Measurements from ENCODE around the gene BEST4.
"Not testable (repeated sequence)": the region's sequence is repeated elsewhere in the genome, so short reads cannot be mapped to it uniquely, and the experiment has no call there.

The BEST4 gene

DNA sequence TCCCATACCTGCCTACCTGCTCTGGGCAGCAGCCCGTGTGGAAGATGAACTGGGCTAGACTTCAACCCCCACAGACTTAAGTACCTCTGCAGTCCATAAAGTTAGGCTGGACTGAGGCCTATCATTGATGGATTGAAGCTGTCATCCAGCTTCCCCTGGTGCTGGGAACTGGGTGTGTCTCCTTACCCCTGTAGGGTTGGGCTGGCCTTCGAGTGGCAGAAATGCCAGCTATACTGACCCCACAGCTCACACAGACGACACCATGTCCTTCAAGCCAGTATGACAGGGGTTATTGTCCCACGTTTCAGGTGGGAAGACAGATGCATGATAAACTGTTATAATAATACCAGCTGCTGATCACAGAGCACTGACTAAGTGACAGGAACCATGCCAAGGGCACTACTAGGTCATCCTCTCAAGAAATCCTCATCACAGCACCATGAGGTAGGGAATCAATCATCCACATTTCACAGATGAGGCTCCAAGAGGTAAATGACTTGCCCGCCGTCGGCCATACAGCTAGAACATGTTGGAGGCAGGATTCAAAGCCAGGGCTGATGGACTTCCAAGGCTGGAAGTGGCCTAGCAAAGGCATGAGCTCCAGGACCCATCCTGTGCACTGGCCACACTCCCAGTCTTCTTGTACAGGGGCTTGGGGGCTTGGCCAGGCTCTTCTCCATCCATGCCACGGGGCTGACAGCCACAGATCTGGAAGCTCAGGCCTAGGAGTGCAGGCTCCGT, at the start of gene BEST4:
TSS of gene BEST4 (minus strand) at position 51 of the 741 bp plus-strand sequence. CDS start 465 bp downstream, outside the sequence.
- no peak for DNase-seq (ENCODE audit: low spot score)

GRCh38 chr1:44835738-44836675, 48.0 kb upstream of the BEST4 start:
- peak; percentile 88 for DNase-seq (ENCODE audit: low spot score)

DNA sequence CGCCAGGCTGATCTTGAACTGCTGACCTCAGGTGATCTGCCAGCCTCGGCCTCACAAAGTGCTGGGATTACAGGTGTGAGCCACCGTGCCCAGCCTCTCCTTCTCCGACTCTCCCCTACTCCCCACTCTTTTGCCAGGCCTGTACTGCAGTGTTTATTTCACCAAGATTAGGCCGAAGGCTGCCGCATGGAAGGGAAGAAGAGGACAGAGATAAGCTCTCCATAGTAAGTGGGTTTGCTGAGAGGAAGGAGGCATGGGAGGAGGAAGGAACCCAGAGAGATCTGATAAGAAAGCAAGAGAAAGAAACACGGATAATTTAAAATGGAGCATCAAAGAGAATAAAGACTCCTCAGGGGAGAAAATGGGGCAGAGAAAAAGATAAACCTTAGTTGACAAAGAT, 46.4 kb upstream of the BEST4 start:
- peak; percentile 40 for DNase-seq (ENCODE audit: low spot score)

GRCh38 chr1:44832056-44832705, 44.2 kb upstream of the BEST4 start:
- DNase-seq (ENCODE audit: low spot score) = peak; percentile 79

- DNase-seq (ENCODE audit: low spot score) = peak; percentile 72
Measured at GRCh38 chr1:44831516-44831915, 43.5 kb upstream of the BEST4 start.

DNA sequence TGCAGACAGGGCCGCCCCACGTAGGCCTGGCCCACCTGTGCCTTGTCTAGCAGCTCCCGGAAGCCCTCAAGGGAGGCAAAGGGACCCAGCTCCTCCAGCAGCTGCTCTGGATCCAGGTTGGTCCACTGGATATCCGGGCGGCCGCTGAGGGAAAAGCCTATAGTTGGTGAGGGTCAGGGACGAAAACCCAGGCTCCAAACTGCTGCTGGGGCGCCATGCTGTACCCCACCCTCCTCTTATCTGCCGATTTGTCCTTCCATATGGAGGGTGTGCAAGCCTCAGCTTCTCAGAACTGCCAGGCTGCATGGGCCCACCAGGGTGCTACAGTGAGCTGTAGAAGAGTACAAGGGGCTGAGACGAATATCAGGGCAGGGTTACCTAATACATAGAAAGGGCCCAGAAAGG, 42.9 kb upstream of the BEST4 start:
- DNase-seq (ENCODE audit: low spot score) = peak; percentile 85

DNA sequence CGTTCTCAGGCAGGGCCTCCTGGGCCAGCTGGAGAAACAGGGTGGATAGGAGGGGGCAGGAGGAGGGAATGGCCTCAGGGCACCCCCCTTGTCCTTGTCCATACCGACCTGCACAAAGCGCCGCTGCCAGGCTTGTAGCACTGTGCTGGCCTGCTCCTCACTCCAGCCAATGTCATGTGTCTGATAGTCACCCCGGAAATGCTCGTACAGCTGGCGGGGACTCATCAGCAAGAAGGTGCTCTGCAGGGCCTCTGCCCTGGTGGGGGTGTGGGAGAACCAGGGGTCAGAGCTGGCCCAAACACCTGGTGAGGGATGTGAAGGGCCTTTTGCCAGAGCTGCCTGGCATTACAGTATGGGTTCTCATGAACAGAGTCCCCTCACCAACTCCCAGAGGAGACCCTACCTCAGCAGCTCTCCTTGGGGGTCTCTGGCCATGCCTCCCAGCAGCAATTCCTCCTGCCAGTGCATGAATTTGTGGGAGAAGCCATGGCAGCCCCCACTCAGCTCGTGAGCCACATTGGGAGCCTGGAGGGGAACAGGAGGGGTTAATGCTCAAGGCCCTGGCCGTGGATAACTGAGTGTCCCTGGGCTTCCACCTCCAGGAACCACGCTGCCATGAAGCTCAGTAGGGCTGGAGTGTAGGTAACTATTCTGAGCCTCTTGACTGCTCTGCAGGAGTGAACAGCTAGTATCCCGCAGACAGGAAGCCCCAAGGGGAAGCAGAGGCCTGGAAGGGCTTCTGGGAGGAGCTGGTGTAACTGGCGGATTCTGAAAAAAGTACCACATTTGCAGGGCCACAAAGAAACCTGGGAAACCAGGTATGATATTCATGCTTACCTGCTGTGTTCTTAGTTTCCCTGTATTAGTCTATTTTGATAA, 41.8 kb upstream of the BEST4 start:
- no peak for DNase-seq (ENCODE audit: low spot score)

- no peak for DNase-seq (ENCODE audit: low spot score)
Measured at GRCh38 chr1:44828841-44829440, 41.0 kb upstream of the BEST4 start.

DNA sequence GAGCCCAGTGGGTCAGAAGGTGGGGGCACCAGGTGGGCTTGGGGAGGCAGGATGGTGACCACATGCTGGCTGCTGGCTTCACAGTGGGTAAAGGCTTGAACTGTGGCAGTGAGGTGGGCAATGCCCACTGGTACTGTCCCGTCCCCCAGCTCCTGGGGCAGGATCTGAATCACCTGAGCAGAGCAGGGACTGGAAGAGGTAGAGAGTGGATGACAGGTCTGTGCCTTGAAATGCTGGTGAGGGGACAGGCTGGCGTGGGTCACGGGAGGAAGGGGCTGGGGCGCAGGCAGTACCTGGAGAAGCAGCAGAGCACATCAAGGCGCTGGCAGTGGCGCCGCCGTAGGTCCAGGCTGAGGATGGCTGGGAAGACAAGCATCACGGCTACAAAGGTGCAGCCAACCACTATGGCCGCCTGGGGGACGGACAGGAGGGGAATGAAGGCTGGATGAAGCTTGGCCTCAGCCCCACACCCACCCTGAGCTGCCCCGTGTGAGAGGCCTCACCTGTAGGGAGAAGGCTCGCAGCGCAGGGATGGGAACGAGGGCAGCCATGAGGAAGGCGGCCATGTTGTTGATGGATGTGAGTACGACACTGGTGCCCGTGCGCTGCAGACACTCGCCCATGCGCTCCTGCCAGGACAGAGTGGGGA, 40.2 kb upstream of the BEST4 start:
- no peak for DNase-seq (ENCODE audit: low spot score)

DNA sequence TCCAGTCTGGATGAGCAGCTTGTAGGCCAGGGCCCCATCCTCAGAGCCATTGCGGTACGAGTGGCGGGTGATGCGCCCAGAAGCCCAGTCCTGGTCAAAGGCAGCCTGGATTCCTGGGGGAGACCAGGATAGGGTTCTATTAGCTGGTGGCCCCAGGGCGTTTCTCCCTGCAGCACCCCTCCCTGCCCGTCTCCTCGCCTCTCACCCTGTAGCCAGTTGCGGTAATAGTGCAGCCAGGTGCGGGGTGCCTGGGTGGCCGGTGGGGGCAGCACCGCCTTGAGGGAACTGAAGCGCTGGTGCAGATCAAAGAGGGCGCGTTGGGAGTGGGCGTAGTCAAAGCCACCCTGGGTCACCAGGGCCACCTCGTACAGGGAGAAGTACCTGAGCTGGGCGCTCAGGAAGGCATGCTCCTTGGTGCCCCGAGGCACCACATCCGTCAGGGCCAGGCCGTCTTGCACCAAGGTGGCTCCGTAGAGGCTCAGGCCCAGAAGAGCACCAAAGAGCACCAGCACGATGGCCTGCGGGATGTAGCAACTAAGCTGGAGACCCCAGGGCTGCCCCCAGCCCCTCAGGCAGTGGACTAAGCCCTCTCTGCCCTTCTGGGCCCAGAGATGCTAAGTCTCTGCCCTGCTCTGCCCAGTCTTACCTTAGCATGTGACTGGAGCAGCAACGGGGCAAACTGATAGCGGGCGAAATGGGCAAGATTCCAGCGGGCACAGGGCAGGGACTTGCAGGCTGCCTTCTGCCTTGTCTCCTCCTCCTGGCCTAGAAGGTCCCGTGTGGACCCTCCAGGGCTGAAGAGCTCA, 39.4 kb upstream of the BEST4 start:
- DNase-seq (ENCODE audit: low spot score) = peak; percentile 85

DNA sequence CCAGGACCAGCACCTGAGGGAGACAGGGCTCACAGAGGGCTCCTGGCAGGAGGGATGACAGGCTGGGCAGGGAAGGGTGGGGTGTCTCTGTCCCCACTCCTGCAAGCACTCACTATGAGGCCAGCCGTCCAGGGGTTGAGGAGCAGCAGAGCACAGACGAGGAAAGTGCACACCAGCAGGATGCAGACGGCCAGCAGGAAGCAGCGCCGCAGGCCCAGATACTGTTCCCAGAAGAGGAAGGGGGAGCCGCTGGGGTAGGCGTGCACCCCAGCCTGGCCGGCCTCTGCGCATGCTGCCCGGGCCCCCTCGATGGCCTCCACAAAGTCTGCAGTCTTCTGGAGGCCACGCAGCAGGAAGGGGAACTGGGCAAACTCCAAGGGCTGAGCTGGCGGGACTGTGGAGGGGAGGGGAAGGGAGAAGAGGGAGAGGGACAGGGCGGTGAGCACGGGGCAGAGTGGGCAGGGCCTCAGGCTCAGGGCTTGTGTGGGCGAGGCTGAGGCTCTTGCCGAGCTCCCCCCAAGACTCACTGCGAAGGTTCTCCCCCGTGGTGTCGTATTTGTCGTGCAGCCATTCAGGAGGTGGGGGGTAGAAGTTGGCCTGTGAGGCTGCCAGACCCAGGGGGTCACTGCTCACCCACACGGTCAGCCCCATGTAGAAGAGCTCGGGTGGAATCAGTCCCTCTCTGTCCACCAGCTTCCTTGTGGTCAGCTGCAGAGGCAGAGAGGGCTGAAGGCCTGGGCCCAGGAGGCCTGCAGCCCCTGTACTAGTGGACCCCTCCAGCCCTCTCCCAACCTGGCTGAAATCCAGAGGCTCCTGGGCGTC, 38.6 kb upstream of the BEST4 start:
- peak; percentile 19 for DNase-seq (ENCODE audit: low spot score)

DNA sequence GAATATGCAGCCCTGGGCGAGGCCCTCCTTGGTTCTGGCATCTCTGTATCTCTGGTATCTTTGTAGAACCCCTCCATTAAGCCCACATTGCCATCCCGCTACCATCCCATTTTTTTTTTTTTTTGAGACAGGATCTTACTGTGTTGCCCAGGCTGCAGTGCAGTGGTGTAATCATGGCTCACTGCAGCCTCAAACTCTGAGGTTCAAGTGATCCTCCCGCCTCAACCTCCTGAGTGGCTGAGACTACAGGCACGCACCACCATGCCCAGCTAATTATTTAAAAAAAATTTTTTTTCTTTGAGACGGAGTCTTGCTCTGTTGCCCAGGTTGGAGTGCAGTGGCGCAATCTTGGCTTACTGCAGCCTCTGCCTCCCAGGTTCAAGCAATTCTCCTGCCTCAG, 36.4 kb upstream of the BEST4 start:
- not testable (repeated sequence) for DNase-seq (ENCODE audit: low spot score)

- DNase-seq (ENCODE audit: low spot score) = no peak
Measured at GRCh38 chr1:44822981-44823451, 35.0 kb upstream of the BEST4 start.

DNA sequence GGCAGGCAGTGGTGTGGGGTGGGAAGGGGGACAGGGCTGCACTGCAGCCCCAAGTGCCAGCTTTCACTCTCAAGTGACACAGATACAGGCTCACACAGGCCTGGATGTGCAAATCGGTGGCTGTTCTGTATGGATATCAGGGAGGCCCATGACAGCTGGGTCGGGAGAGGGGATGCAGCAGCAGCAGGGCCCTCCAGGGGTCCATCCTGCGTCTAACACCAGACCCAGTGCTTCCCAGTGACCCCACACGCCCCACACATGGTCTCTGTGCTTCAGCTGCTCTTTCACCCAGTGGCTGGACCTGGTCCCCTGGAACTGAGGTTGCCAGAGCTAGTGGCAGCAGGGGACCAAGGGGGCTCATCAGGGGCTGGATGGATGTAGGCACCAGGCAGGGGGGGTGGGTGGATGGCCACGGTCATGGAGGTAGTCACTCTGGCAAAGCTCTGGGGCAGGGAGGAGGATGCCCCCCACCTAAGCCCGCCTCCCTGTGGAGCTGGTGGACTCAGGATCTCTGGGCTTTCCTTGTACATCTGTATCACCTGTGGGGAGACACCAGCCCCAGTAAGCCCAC, 34.2 kb upstream of the BEST4 start:
- no peak for DNase-seq (ENCODE audit: low spot score)

GRCh38 chr1:44821240-44821715, 33.3 kb upstream of the BEST4 start:
- DNase-seq (ENCODE audit: low spot score) = no peak

DNA sequence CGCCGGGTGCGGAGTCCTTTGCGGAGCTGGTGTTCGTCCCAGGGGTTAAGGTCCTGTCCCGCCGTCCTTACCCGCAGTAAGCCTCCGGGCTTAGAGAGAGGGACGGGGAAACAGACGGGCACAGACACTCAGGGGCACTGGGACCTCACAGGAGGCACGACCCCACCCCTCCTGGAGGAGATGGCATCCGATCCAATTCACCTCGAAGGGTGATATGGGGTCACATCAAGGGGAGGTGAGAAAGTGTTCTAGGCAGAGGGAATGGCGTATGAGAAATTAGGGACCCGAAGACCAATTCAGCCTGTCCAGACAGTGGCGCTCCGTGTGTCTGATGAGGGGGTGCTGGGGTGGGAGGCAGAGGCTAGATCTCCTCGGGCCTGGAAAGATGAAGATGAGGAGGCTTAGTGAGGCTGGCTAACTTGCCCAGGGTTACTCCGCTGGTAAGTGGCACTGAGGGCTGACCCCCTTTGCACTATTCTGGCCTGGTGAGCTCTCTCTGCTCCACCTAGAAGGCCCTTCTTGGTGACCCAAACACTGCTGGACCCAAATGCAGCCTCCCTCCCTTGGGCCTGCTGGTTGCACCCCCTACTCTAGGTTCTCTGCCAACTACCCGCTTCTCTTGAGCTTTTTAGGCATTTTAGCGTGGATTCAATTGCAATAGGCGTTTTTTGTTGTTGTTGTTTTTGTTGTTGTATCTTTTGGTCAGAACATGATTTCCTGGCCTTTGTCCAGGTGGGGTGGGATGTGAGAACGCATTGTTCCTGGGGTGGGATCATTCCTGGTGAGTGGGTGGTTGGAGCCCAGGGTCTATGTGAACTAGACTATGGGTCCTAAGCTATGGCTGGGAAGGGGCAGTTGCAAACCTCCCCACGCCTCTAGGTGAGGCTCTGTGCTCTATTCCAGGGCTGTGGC, 32.6 kb upstream of the BEST4 start:
- DNase-seq (ENCODE audit: low spot score) = no peak
